Suprapubic skin (tissue), 4 donors: ENCODE data around the gene ZNF207.

Source experiments
- CTCF ChIP-seq, 2 donors: fragments of 200-600 bp in 1 of 2; fragments of 450-650 bp in 1 of 2; sonication (generic) in 1 of 2; IDR thresholded peaks; one replicate each; pipeline ENCODE4 v1.5.1; 2016 to 2019; ENCODE audit warnings: antibody characterized with exemption in 2 of 2, mild to moderate bottlenecking in 1 of 2, moderate library complexity in 1 of 2
- POLR2A ChIP-seq, 2 donors: fragments of 450-650 bp; IDR thresholded peaks; one replicate each; pipeline ENCODE4 v1.6.1; 2017; ENCODE audit warnings: antibody characterized with exemption in 2 of 2, mild to moderate bottlenecking in 2 of 2, moderate library complexity in 2 of 2
- POLR2AphosphoS5 ChIP-seq, 3 donors: sonication (generic); formaldehyde crosslinking; IDR thresholded peaks; one replicate each; pipeline ENCODE4 v1.6.1; 2017; ENCODE audit warnings: antibody characterized with exemption in 3 of 3

DNA sequence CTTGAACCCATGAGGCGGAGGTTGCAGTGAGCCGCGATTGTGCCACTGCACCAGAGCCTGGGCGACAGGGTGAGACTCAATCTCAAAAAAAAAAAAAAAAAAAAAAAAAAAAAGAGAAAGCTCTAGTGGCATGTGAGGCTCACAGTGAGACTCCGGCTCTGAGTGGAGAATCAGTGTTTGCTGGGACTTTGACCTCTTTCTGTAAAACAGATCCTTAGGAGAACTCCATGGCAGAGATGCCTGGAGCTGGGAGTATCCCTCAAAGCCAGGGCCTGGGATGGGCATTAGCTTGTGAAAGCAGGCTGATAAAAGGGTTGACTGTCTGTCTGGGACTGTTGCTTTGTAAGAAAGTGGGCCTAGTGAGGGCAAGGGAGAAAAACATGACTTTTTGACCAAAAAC lies 46.4 kb downstream of the ZNF207 start:
- TF ChIP-seq CTCF (IDR thresholded peaks at IDR 0.05) (no peak), POLR2AphosphoS5 (IDR thresholded peaks at IDR 0.05) (no peak), POLR2A (IDR thresholded peaks at IDR 0.05) (no peak)
